ENCODE data around the gene RAB3A.
"Not testable (repeated sequence)": the region's sequence is repeated elsewhere in the genome, so short reads cannot be mapped to it uniquely, and the experiment has no call there.

The RAB3A gene

DNA sequence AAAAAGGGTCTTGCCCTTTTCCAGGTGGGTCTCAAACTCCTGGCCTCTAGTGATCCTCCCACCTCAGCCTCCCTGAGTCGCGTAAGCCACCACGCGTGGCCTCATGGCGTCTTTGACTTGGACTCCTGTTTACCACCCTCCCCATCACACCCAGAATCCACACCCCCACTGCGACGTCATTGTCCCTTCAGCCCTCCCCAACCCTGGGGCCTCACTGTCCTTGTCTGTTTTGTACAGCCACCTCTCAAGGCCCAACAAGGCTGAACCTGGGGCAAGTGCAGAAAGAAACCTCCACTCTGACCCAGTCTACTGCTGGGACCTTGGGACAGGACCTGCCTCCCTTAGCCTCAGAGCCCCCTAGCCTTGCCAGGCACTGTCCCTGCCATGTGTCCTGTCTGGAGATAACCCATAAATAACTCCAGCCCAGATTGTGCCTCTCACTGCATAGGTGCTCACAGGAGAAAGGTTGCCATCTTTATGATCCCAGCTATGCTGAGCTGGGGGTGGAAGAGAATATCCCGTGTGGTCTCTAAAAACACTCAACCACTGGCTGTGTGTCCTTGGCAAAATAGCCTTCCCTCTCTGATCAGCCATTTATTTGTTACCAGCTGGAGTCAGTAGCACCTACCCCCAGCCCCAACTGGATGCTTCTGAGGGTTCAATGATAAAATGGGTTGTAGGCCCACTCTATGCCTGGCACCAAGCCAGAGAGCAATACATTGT is 32.1 kb downstream of the RAB3A start:
- no peak for DNase-seq (ENCODE audit: extremely low read depth in 1 of 2, low read depth in 1 of 2)

DNA sequence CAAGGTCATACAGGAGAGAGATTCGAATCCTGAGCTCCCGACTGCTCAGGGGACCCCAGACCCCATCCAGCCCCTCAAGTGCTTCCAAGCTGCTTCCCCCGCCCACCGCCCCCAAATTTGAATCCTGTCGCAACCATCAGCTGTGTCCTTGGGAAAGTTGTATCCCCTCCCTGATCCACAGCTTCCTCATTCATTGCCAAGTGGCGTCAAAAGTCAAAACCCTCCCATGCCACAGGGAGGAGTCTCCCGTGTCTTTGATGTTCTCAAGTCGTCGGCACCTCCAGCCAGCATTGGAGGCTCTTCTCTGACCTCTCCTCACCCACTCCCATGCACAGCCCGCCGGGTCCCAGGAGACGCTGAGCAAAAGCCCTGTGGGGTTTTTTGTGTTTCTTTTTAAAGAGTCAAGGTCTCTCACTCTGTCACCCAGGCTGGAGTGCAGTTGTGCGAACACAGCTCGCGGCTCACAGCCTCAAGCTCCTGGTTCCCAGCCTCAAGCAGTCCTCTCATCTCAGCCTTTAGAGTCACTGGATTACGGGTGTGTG is 33.1 kb downstream of the RAB3A start:
- DNase-seq (ENCODE audit: extremely low read depth in 1 of 2, low read depth in 1 of 2) = no peak

- no peak for DNase-seq (ENCODE audit: extremely low read depth in 1 of 2, low read depth in 1 of 2)
These were observed 35.0 kb downstream of the RAB3A start for GRCh38 chr19:18168673-18169381.

DNA sequence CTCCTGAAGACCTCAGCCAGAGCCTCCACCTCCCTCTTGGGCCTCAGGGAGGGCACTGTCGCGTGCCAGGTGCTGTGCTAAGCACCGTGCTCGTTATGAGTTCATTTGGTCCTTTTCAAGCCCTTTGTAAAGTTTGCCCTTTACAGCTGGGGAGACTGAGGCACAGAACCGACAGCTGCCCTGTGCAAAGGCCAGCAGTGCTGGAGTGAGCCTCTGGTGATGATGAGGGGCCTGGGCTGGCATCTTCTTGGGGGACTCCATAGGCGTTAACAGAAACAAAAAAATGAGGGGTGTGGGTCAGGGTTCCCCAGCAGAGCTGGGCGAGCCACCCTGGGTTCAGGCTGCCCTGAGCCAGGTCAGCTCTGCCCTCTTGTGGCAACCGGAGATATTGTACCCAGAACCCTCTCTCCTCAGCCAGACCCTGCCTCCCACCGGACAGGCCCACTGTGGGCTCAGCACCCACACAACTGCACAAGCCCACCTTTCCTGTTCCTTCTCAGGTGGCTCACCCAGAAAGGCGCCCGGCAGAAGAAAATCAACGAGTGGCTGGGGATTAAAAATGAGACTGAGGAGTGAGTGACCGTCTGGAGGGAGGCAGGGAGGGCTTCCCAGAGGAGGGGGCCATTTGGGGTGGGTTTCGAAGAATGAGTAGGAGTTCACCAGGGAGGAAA is 35.7 kb downstream of the RAB3A start:
- DNase-seq (ENCODE audit: extremely low read depth in 1 of 2, low read depth in 1 of 2) = no peak

DNA sequence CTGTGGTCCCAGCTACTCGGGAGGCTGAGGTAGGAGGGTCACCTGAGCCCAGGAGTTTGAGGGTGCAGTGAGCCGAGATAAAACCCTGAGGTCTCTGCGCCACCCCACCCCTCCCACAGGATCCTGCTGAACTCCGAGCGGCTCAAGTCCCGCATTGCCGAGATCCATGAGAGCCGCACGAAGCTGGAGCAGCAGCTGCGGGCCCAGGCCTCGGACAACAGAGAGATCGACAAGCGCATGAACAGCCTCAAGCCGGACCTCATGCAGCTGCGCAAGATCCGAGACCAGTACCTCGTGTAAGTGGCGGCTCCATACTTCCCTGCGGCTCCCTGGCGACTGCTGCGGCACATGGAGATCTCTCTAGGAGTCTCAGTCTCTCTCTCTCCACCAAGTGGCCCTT is 36.8 kb downstream of the RAB3A start:
- no peak for DNase-seq (ENCODE audit: extremely low read depth in 1 of 2, low read depth in 1 of 2)

- DNase-seq (ENCODE audit: extremely low read depth in 1 of 2, low read depth in 1 of 2) = no peak
These were observed 37.9 kb downstream of the RAB3A start for GRCh38 chr19:18165794-18166544.

GRCh38 chr19:18164072-18164471 is 39.8 kb downstream of the RAB3A start:
- DNase-seq (ENCODE audit: extremely low read depth in 1 of 2, low read depth in 1 of 2) = no peak

DNA sequence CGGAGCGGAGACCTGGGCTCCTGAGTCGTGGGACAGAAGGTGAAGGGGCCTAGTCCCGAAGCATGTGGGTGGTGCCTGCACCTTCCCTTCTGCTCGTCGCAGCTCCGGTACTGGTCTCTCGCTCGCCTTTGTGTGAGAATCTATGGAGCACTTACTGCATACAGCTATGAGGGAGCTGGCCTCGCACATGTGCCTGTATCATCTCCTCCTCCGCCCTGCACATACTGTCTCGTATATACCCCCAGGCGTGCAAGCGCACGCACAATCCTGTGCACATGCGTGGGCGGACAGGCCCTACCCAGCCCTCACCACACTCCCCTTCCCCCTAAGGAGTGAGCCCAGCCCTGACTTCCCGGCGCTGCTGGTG is 42.2 kb downstream of the RAB3A start:
- no peak for DNase-seq (ENCODE audit: extremely low read depth in 1 of 2, low read depth in 1 of 2)

GRCh38 chr19:18160971-18161635 is 42.7 kb downstream of the RAB3A start:
- DNase-seq (ENCODE audit: extremely low read depth in 1 of 2, low read depth in 1 of 2) = peak in 1 of 2 donors; percentile 69

DNA sequence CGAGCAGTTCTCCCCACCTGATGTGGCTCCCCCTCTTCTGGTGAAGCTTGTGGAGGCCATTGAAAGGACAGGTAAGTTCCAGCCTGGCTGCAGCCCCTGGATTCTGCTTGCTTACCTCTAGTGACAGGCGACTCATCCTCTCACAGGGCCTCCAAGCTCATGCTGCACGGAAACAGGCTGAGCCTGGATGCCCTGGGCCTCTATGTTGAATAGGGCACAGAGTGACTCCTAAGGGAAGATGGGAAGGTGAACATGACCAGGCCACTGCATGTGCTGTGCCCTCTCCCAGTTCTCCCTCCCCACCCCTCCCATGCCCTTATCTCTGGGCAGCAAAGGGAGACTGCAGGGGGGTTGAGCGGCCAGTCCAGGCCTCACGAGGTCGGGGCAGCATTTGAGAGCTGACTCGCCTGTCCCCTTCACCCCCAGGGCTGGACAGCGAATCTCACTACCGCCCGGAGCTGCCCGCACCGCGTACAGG is 43.3 kb downstream of the RAB3A start:
- DNase-seq (ENCODE audit: extremely low read depth in 1 of 2, low read depth in 1 of 2) = no peak

DNA sequence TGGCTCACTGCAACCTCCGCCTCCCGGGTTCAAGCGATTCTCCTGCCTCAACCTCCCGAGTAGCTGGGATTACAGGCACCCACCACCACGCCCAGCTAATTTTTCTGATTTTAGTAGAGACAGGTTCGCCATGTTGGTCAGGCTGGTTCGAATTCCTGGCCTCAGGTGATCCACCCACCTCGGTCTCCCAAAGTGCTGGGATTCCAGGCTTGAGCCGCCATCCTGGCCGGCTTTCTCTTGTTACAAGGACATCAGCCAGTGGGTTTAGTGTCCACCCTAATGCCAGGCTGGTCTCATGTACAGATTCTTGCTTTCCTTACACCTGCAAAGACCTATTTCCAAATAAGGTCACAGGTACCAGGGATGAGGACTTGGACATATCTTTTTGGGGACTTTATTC is 44.0 kb downstream of the RAB3A start:
- no peak for DNase-seq (ENCODE audit: extremely low read depth in 1 of 2, low read depth in 1 of 2)

GRCh38 chr19:18159059-18159616 is 44.7 kb downstream of the RAB3A start:
- not testable (repeated sequence) for DNase-seq (ENCODE audit: extremely low read depth in 1 of 2, low read depth in 1 of 2)

DNA sequence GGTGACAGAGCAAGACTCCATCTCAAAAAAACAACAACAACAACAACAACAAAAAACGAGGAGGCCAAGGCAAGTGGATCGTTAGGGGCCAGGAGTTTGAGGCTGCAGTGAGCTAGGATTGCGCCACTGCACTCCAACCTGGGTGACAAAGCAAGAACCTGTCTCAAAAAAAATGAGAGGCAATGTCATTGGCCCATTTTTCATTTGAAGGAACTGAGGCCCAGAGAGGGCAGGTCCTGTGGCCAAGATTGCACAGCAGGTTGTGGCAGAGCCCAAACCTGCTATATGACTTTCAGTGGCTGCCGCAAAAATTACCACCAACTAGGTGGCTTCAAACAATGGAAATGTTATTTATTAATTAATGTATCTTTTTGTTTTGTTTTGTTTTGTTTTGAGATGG is 45.4 kb downstream of the RAB3A start:
- no peak for DNase-seq (ENCODE audit: extremely low read depth in 1 of 2, low read depth in 1 of 2)

GRCh38 chr19:18157465-18158063 is 46.3 kb downstream of the RAB3A start:
- no peak for DNase-seq (ENCODE audit: extremely low read depth in 1 of 2, low read depth in 1 of 2)

DNA sequence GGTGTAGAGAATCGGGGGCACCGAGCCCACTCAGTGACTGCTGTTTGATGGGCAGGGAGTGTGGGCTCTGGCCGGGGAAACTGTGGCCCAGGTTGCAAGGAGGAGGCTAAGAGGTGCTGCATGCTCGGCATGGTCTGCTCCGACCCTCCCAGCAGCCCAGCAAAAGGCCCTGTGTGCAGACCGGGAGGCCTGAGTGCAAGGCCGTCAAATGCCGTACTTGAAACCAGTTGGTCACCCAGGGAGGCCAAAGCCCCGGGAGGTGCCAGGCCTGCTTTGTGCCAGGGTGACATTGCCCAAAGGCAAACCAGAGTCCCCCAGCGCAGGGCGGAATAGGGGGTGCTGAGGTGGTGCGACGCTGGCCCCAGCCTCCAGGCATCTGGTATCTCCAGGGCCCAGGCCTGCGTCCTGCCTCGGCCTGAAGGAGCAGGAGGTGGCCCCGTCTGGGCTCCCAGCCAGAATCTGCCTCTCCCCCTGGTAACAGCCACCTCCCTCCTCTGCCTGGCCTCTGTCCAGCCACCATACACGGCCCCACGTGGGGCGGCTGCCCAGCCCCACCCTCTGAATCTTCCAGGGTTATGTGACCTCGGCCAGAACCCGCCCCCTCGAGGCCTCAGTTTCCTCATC is 46.9 kb downstream of the RAB3A start:
- no peak for DNase-seq (ENCODE audit: extremely low read depth in 1 of 2, low read depth in 1 of 2)

DNA sequence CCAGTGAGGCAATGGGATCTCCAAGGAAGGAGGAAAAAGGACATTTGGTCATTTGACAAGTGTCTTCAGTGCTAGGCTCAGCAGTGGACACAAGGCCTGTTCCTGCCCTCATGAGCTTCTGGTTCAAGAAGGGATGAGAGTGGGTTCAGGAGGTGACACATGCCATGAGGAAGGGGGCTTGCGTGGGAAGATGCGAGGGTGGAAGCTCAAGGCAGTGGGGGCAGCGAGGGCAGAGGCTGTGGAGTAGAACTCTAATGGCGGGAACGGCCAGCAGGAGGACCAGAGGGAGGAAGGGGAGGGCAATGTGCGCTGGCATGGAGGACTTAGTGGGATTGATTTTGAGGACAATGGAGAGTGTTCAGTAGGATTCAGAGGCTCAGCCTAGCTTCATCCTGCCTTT is 47.6 kb downstream of the RAB3A start:
- no peak for DNase-seq (ENCODE audit: extremely low read depth in 1 of 2, low read depth in 1 of 2)

- DNase-seq (ENCODE audit: extremely low read depth in 1 of 2, low read depth in 1 of 2) = no peak
These were observed 48.5 kb downstream of the RAB3A start for GRCh38 chr19:18155095-18156087.

DNA sequence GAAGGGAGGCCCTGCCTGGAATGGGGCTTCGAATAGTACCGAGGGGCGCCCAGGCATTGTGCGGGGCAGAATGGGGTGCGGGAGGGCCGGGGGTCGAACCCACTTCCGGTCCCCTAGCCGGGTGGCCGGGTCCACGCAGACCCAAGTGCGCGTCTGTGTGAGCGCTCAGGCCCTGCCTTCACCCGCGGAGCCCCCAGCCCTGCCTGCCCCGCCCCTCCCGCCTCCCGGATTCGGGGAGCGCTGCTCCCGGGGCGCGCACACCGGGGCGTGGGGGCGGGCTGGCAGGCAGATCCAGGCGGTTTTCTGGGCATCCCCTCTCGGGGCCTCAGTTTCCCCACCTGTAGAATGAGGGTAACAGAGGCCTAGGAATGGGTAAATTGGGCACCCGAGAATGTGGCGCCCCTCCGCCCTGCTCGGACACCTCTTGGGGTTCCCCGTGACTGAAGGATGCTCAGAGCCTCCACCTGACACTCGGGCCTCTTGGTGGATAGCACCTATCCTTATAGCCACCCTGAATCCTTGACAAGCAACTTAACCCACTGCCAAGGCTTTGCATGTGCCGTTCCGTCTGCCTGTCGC is 50.2 kb downstream of the RAB3A start:
- DNase-seq (ENCODE audit: extremely low read depth in 1 of 2, low read depth in 1 of 2) = no peak

Data from stimulated activated CD8-positive, alpha-beta memory T cell treated with anti-CD3 and anti-CD28 coated beads, Interleukin-7, amount 100 ng/mL, for 48 hours (primary cell).